Activated CD4-positive, CD25-positive, alpha-beta regulatory T cell treated with anti-CD3 and anti-CD28 coated beads, Interleukin-2, amount 50 U/mL, for 72 hours (primary cell): ENCODE measurements around the gene MAX.
"Not testable (repeated sequence)": the region's sequence is repeated elsewhere in the genome, so short reads cannot be mapped to it uniquely, and the experiment has no call there.

Experiments used
- DNase-seq: peaks from one replicate; pipeline ENCODE4 v3.0.0; 2021

Gene MAX

DNA sequence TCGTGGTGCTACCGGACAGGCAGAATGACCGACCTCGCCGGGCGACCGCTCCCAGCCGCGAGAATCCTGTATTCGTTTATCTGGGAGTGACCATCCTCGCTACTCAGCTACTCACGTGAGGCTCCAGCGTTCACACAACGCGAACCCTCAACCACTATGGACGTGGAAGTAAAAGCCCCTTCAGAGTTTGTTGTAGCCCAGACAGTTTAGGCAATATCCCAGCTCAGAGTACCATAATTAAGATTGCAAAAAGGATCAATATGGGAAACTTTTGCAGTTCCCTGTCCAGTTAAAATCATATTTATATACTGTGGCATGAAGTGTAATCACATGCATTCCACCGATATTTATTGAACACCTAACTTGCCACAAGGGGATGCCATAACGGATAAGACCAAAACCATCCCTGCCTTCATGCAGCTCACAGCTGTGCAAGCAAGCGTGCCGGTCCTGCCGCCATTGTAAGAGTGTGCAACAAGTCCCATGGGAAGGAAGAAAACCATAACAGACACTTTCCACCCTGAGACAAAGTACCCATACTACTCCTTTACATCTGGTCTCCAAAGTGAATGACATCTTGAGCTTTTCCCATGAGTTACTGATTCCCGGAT, 938 bp upstream of the MAX start:
- no peak for DNase-seq

DNA sequence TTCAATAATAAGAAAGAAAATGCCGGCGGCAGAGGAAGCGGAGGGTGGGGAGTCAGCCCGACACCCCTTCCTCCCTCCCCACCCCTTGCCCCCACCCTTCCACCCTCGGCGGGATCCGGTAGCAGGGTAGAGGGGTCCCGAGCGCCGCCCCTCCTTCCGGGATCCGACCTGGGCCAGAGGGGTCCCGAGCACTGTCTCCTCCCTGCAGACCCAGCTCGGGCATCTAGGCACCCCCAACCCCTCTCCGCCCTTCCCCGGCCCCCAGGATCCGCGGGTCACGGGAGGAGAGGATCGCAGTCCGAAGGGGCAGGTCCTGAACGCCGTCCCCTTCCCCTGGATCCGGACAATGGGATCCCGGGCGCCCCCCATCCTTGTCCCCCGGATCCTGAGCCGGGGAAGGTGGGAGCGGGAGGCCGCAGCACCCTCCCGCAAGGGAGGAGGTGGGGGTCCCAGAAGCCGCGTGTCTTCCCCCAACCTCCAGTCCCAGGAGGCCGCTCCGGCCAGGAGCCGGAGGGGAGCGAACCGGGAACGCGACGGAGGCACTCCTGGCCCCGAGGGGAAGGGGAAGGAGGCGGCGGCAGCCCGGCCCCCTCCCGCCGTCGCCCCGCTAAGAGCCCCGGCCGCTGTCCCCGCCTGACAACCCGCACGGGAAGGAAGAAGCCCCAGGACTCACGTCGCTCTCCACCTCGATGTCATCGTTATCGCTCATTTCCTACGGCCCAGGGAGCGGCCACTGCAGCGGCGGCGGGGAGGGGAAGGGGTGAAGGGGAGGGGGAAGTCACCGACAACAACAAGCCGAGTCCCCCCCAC, 481 bp downstream of the MAX start:
- DNase-seq: peak; percentile 48

DNA sequence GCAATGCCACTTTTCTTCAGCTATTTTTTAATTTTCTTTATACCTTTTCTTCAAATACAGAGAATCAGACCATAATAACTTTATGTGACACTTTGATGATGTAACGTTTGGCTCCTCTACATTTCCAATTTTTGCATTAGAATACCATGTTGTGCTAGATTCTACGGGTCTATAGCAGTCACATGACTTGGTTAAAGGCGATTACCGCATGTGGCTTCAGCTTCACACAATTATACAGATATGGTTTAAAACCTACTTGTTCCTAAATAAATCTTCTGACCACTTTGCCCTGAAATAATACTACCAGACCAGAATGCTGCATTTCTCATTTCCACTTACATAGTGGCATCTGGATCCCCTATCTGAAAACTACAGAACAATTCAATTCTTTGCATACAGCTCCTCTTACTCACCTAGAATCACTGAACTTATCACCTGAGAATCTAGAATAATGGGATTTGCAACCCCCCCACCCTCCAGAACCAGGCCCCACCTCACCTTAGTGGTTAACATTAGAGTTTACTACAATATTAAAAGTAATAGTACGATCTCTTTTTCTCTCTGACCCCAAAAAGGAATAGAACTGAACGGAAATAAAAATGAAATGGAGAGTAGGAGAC, 1.3 kb downstream of the MAX start:
- DNase-seq: no peak

- no peak for DNase-seq
Observed at GRCh38 chr14:65098586-65098985, 3.7 kb downstream of the MAX start.

- DNase-seq: no peak
Observed at GRCh38 chr14:65096323-65097089, 5.8 kb downstream of the MAX start.

GRCh38 chr14:65095633-65096205, 6.6 kb downstream of the MAX start:
- no peak for DNase-seq

DNA sequence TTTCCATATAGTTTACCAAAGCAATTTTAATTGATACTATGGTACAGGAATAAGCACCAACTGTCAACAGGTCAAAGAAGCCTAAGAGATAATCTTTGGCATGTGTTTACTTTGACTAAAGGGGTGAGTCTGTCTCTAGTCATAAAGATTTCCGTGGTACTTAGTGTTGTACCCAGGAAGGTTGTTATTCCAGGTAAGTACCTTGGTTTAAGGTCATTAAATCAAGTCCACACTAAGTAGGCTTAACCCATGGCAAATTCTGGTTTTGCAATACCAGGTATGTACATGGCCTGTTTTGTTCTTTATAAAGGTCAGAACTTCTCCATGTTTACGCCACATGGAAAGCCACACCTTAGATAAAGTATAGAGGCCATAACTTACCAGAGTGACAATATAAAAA, 10.0 kb downstream of the MAX start:
- no peak for DNase-seq

- not testable (repeated sequence) for DNase-seq
Observed at GRCh38 chr14:65087835-65088234, 14.5 kb downstream of the MAX start.

DNA sequence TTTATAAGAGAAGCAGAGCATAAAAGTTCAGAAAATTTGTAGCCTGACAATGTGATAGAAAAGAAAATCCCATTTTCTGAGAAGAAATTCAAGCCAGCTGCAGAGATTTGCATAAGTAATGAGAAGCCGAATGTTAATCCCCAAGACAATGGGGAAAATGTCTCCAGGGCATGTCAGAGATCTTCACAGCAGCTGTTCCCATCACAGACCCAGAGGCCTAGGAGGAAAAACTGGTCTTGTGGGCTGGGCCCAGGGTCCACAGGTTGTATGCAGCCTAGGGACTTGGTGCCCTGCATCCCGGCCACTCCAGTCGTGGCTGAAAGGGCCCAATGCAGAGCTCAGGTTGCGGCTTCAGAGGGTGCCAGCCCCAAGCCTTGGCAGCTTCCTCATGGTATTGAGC, 15.6 kb downstream of the MAX start:
- not testable (repeated sequence) for DNase-seq

DNA sequence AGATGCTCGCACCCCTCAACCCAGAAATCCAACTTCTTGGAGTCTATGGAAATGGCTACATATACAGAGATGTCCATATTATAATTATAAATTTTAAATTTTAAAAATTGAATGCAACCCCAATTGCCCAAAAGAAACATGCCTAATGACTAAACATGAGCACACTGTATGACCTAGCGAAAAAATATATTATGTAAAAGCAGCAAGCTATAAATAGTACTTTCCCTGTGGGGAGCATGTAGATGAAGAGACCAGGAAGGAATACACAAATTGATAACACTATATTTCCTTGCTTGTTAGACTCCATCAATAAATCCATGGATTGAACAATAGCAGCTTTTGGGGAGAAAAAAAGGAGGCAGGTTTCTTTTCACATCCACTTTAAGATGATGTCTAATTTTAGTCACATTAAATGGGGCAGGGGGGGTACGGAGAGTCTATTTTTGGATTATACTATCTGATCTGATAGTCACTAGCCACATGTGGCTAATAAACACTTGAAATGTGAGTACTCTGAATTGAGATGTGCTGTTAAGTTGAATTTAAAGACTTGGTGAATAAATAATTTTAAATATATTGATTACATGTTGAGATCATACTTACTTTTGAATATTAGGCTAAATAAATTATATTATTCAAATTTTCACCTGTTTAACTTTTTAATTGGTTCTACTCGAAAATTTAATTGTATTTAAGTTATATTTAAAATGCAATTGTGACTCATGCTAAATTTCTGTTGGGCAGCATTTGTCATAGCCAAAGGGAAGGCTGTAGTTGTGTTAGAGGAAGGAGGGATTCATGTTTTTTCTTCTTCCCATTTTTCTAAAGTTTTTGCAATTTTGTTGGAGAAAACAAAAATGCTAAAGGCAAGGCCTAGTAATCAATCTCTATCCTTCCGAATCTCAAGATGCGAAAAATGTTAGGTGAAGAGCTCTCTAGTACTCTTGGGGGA, 17.5 kb downstream of the MAX start:
- DNase-seq: no peak

- no peak for DNase-seq
Observed at GRCh38 chr14:65082930-65083329, 19.4 kb downstream of the MAX start.

- no peak for DNase-seq
Observed at GRCh38 chr14:65080960-65081747, 21.2 kb downstream of the MAX start.

DNA sequence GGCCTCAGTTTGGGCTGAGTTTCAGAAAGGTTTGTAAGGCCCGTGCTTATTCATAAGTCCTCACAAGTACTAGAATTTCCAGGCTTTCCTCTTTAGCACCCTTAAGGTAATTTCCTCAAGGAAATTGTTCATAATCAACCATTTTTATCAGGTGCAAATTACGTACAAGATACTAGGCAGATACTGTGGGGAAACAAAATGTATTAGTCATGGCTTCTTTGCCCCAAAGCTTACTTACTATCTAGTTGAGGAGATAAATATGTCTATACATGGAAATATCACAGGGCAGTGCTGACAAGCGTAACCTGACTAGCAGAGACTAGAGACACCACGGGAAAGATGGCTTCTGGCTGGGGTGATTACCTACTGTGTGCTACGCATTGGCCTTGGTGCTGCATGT, 22.5 kb downstream of the MAX start:
- no peak for DNase-seq

DNA sequence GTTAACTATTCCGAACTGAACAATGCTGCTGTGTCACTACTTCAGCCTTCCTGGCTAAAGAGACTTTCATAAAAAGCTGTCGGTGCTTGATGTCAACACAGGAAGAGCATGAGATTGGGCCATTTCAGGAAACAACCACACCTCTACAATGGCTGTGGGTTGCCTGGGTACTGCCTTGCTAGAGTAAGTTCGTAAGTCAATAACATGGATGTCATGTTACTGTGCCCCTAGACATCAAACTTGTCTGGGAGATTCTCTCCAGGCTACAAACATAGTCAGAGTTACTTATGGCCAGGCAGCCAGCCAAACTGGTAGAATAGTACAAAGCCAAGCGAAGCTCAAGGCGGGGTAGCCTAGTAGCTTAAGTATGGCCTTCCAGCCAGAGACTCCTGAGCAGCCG, 23.1 kb downstream of the MAX start:
- DNase-seq: no peak

DNA sequence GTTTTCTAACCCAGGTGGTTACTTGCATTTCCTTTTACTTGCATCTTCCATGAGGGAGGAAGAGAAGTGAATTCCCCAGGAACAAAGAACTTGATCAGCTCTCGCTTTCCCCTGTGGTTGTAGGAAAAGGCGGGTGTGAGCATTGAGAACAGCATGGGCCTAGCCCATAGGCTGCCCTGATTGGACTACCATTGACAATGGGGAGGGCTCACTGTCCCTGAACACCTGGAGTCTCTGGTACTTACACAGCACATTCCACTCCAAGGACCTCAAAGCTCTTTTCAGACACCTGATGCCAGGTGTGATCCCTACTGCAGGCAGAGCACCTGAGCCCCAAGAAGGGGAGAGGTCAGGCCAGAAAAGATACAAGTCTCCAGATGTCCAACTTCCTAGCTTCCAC, 25.0 kb downstream of the MAX start:
- no peak for DNase-seq

- DNase-seq: no peak
Observed at GRCh38 chr14:65075628-65076325, 26.5 kb downstream of the MAX start.

GRCh38 chr14:65074449-65075150, 27.7 kb downstream of the MAX start:
- DNase-seq: no peak

DNA sequence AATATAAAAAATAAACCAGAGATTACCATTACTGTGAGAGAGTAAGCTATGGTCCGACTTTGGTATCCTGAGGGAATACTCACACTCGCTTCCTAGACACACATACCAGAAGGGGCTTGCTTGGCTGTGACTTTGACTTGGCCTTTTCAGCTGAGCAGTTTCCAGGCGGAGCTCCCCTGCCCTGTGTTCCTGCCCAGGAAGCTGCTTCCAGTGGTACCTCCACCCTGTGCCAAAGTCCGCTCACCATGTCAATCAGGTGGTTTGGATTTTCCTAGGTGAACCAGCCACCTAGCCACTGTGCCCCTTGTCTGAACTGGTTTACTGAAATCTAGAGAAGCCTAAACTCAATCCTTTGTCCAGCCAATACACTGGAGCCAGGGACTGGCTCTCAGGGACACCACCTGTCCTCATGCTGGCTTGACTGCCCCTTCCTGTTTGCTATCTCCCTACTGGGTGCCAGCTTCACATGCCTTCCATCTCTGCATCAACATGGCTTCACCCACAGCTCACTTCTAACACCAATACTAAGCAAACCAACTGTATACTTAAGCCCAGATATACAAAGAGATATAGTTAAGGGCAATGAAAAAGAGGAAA, 28.6 kb downstream of the MAX start:
- no peak for DNase-seq

GRCh38 chr14:65072937-65073336, 29.4 kb downstream of the MAX start:
- DNase-seq: no peak
